ENCODE results near the gene RNF121.

GRCh38 chr11:71995726-71996291, 67.0 kb downstream of the RNF121 start:
- no peak for TF ChIP-seq ZNF646 (CRISPR knock-in tag; IDR thresholded peaks at IDR 0.05)
- no peak for TF ChIP-seq NFE2L2 (IDR thresholded peaks at IDR 0.05; ENCODE audit: low read length)
- TF ChIP-seq CEBPB (IDR thresholded peaks at IDR 0.05; ENCODE audit: borderline replicate concordance, low read depth, low read length) = no peak
- no peak for TF ChIP-seq TP53 (CRISPR knock-in tag; conservative IDR thresholded peaks at IDR 0.05)
- TF ChIP-seq MXD4 (CRISPR knock-in tag; IDR thresholded peaks at IDR 0.05) = no peak
- TF ChIP-seq U2AF1 (optimal IDR thresholded peaks at IDR 0.05; ENCODE audit: low read depth, low read length) = no peak
- no peak for TF ChIP-seq SRSF1 (optimal IDR thresholded peaks at IDR 0.05; ENCODE audit: low read depth, low read length)
- no peak for TF ChIP-seq FOXK2 (IDR thresholded peaks at IDR 0.05)
- no peak for TF ChIP-seq PHF8 (CRISPR knock-in tag; IDR thresholded peaks at IDR 0.05)
- no peak for TF ChIP-seq ZBTB8A (CRISPR knock-in tag; IDR thresholded peaks at IDR 0.05; ENCODE audit: borderline replicate concordance, low read depth)
- TF ChIP-seq GMEB1 (CRISPR knock-in tag; IDR thresholded peaks at IDR 0.05; ENCODE audit: borderline replicate concordance) = no peak
- no peak for TF ChIP-seq CENPBD1 (CRISPR knock-in tag; IDR thresholded peaks at IDR 0.05; ENCODE audit: borderline replicate concordance, low read depth)

Measured in HepG2 (cell line).